GM11168 (cell line): Measurements from ENCODE around the gene PDE8A.
"Not testable (repeated sequence)": the region's sequence is repeated elsewhere in the genome, so short reads cannot be mapped to it uniquely, and the experiment has no call there.

Experiments used
- in situ Hi-C: fragments of 300-500 bp; cut with MboI; formaldehyde crosslinking; loops from one replicate; pipeline ENCODE4 v1.12.0; 2022; ENCODE audit warnings: low sequenced_read_pairs; ENCODE audit not compliant: unreplicated experiment

Gene PDE8A

DNA sequence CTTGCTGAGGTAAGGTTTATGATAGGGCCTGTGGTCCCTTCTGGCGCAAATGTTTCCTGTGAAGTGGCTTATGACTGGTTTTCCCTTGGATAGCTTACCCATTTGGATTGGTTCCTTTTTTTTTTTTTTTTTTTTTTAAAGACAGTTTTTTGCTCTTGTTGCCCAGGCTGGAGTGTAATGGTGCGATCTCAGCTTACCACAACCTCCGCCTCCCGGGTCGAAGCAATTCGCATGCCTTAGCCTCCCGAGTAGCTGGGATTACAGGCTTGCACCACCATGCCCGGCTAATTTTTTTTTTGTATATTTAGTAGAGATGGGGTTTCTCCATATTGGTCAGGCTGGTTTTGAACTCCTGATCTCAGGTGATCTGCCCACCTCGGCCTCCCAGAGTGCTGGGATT, 5.7 kb downstream of the PDE8A start:
- in situ Hi-C loops = not testable (repeated sequence)

- in situ Hi-C loops = no loop called here
Measured at GRCh38 chr15:84987949-84988624, 6.4 kb downstream of the PDE8A start.

- in situ Hi-C loops = no loop called here
Measured at GRCh38 chr15:84988909-84989644, 7.4 kb downstream of the PDE8A start.

GRCh38 chr15:84990507-84990906, 8.9 kb downstream of the PDE8A start:
- in situ Hi-C loops = no loop called here

DNA sequence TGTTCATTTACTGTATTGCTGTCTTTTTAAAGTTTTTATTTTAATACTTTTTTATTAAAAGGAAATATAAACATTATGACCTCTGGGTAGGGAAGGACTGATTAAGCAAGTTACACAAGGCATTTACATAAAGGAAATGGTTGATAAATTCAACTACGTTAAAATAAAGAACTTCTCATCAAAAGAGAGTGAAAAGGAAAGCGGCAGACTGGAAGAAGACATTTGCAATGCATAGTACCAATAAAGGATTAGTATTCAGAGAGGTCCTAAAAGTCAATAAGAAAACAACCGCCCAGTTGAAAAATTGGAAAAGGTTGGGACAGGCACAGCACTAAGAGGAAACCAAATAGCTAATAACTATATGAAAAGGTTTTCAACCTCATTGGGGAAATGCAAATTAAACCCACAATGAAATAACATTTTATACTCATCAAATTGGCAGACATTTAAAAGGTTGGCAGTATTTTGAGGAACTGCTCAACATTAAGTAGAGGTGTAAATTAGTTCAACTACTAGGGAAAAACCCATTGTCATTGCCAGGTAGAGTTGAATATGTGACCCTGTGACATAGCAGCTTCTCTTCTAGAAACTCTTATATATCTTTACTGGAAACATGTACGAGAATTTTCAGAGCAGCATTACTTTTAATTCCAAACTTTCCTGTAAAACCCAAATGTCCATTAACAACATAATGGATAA, 9.5 kb downstream of the PDE8A start:
- in situ Hi-C loops = no loop called here

- in situ Hi-C loops = no loop called here
Measured at GRCh38 chr15:84992157-84992944, 10.7 kb downstream of the PDE8A start.

DNA sequence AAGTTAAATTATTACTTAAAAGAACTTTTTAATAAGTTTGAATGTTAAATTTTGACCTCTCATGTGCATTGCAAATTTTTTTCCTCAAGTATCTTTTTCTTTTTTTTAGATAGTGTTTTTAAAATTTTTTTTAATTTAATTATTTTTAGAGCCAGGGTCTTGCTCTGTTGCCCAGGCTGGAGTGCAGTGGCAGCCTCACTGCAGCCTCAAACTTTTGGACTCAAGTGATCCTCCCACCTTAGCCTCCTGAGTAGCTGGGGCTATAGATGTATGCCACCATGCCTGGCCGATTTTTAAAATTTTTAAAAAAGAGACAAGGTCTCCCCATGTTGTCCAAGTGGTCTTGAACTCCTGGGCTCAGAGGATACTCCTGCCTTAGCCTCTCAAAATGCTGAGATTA, 14.4 kb downstream of the PDE8A start:
- in situ Hi-C loops = no loop called here

DNA sequence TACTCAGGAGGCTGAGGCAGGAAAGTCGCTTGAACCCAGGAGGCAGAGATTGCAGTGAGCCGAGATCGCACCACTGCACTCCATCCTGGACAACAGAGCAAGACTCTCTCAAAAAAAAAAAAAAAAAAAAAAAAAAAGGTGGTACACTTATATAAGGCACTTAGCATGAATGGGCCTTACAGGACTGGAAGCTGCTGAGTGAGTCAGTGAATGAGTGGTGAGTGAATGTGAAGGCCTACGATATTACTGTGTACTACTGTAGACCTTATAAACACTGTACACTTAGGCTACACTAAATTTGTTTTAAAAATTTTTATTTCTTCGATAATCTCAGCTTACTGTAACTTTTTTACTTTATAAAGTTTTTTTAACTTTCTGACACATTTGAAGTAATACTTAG, 15.1 kb downstream of the PDE8A start:
- in situ Hi-C loops = not testable (repeated sequence)

DNA sequence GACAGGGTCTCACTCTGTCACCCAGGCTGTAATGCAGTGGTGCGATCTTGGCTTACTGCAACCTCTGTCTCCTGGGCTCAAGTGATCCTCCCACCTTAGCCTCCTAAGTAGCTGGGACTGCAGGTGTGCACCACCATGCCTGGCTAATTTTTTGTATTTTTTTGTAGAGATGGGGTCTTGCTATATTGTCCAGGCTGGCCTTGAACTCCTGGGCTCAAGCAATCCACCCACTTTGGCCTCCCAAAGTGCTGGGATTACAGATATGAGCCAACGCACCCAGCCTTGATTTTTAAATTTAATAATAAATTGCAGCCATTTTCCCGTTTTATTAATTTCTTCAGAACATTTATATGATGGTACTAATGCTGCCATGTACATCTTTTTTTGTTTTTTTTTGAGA, 15.6 kb downstream of the PDE8A start:
- in situ Hi-C loops = not testable (repeated sequence)

DNA sequence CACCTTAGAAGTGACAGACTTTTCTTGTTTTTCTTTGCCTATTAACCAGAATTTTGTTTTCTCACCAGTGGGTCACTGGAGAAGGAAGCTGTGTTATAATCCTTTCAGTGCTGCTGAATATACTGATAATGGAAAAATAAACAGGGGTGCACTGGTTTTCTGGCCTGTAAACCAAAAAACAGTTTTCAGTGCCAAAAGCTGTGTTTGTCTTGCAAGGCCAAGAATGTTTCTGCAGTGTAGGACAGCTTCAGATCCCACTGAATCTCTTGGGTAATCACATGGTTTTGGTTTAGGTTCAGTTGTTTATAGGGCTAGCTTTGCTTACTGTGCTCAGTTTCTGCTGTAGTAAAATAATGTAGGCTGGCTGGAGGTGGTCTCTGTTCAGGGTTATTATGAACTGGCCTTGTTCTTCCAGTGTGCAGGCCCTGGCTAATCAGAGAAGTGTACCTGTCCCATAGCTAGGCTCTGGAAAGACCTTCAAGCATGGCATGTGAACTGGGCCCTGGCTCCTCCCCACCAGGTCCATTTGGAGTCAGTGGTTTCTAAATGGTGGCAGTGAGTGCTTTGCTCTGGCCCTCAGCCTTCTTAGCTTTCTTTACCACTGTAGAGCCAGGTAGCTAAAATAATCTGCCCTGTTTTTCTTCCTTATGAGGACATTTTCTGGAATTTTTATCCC, 18.7 kb downstream of the PDE8A start:
- in situ Hi-C loops = no loop called here

- in situ Hi-C loops = no loop called here
Measured at GRCh38 chr15:85000937-85001336, 19.3 kb downstream of the PDE8A start.

DNA sequence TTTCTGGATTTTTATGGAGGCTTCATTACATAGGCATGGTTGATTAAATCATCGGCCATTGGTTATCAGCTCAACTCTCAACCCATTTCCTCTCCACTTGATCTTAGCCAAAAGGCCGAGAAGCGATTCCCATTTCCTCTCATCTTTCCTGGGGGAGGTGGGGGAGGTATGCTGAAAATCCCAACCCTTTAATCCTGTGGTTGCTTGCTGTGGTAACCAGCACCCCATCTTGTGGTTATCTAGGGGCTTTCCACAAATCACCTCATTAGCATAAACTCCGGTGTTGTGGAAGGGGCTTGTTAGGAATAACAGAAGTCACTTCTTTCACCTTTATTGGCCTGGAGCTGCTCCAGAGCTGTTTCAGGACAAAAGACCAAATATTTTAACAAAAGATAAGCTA, 20.9 kb downstream of the PDE8A start:
- in situ Hi-C loops = no loop called here

DNA sequence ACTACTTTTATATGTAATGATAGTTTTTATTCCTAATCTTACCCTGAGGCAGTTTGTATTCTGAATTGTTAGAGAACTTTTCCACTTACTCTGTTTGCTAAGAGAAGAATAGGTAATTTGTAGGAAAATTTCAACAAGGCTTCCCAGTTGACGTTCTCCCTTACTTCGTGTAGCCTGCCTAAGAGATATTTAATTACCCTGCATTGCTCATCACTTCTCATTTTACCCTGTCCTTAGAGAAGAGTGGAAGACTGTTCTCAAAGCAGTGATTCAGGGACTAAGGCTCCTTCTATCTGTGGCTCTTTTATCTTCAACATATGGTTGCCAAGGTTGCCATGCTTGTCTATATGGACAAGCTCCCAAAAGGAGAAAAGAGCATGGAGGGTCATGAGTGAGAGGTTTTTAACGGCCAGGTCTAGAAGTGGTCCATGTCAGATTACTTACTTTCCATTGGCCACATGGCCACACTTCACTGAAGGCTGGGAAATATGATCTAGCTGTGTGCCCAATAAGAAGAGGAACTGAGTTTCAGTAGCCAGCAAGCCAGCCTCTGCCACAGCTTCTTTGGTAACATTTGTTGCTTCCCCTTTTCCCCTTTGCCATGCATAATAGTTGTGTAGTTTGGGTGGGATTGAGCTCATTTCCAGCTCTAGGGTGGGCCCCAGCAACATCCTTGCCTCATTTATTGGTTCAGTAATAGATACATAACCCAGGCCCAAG, 22.1 kb downstream of the PDE8A start:
- in situ Hi-C loops = no loop called here

DNA sequence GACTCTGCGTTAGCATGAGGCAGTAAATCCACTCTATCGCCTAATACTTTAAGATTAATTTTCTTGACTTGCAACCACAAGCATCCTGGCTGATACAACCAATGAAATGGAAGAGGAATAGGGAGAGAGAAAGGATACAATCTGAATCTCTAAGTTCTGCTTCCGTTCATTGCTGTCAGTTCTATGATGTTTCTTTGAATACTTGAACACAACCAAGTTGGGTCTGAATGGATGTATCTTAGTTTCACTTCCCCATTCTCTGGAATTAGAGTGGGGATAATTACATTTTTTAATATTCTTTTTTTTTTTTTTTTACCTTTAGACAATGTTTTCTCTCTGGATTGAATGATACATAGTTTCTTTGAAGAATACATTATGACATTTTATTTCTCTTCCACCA, 22.9 kb downstream of the PDE8A start:
- in situ Hi-C loops = no loop called here

GRCh38 chr15:85005319-85005718, 23.7 kb downstream of the PDE8A start:
- in situ Hi-C loops = no loop called here

DNA sequence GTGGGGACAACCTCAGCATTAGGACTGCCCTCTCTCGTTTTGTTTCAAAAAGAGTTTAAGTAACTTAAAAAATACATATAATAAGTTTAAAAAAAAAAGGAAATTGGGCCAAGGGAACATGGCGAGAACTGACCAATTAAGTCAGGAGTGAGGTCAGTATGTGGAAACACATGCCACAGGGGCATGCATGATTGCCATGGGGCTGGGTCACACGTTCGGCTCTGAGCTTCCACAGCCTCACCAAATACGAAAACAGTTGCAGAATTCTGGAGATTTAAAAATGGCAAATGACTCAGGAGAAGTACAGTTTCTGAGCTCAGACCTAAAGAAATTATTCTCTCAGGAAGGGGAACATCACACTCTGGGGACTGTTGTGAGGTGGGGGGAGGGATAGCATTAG, 24.1 kb downstream of the PDE8A start:
- in situ Hi-C loops = no loop called here

DNA sequence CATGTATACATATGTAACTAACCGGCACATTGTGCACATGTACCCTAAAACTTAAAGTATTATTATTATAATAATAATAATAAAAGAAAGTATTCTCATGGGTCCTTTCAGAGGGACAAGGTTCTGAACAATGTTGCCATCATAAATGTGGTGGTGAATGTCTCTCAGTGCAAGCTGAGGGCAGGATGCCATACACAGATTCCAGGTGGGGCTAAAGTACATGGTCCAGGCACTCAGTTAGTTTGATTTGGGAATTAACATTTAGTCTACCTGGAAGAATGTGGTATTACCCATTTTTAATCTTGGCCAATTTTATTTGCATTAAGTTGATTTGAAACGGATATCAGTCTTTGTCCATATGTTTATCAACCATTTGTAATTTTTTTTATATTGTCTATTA, 24.5 kb downstream of the PDE8A start:
- in situ Hi-C loops = no loop called here

- in situ Hi-C loops = no loop called here
Measured at GRCh38 chr15:85006655-85007054, 25.0 kb downstream of the PDE8A start.

- in situ Hi-C loops = no loop called here
Measured at GRCh38 chr15:85007137-85007536, 25.5 kb downstream of the PDE8A start.
